ENCODE measurements around the gene AFP. TPM values are rescaled to one million over a fixed set of nuclear protein-coding genes. Genes with fewer than 3 reads are reported as not detected.

AFP gene
- total and polyA plus RNA-seq, 2 of the 8 experiments (the other 6 are each of a cell fraction or from before 2014, with no cell fraction given): 6.1 to 10.4 TPM

DNA sequence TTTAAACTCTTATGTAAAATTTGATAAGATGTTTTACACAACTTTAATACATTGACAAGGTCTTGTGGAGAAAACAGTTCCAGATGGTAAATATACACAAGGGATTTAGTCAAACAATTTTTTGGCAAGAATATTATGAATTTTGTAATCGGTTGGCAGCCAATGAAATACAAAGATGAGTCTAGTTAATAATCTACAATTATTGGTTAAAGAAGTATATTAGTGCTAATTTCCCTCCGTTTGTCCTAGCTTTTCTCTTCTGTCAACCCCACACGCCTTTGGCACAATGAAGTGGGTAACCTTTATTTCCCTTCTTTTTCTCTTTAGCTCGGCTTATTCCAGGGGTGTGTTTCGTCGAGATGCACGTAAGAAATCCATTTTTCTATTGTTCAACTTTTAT is 32.0 kb upstream of the AFP start, which contains the start of gene ALB:
Gene ALB (plus strand): TSS at position 246 of the 400 bp plus-strand sequence. CDS start 41 bp downstream, at position 287.
- Histone ChIP-seq H3K9ac (replicated peaks in 1 of 4; ENCODE audit: extremely low read depth in 1 of 4, low read depth in 3 of 4, low read length in 3 of 4) (no peak within 1 kb of the TSS), H3K56ac (replicated peaks; ENCODE audit: insufficient read length, low read depth, low read length) (no peak within 1 kb of the TSS), H4K91ac (replicated peaks; ENCODE audit: insufficient read length, low read length) (no peak within 1 kb of the TSS), H3K79me2 (ENCODE audit: control insufficient read depth in 1 of 2, insufficient read depth in 2 of 2, low read length in 2 of 2) (no peaks in the 10 kb centered on the region), H4K8ac (ENCODE audit: extremely low read depth, insufficient read depth, low read length) (no peak within 1 kb of the TSS), H3K23ac (ENCODE audit: insufficient read length) (no peak within 1 kb of the TSS), H3K4me3 (ENCODE audit: extremely low read depth in 1 of 4, insufficient read depth in 2 of 4, low read depth in 3 of 4, low read length in 4 of 4) (no peak within 1 kb of the TSS), H2AK5ac (ENCODE audit: low read depth, low read length) (no peak within 1 kb of the TSS), H3K4ac (replicated peaks; ENCODE audit: insufficient read length, low read depth, low read length) (no peak within 1 kb of the TSS), H3K36me3 (ENCODE audit: control insufficient read depth in 2 of 4, insufficient read depth in 4 of 4, low read length in 3 of 4) (no peaks in the 10 kb centered on the region), H4K5ac (ENCODE audit: insufficient read length, low read depth, low read length) (no peak within 1 kb of the TSS), H3K27me3 (replicated peaks in 1 of 4; ENCODE audit: control insufficient read depth in 3 of 4, extremely low read depth in 1 of 4, insufficient read depth in 3 of 4, low read length in 3 of 4) (no peaks in the 10 kb centered on the region), H2BK12ac (ENCODE audit: low read depth, low read length) (no peak within 1 kb of the TSS), H3K27ac (ENCODE audit: low read depth, low read length) (no peak within 1 kb of the TSS), H3K79me1 (ENCODE audit: low read depth, low read length) (no peaks in the 10 kb centered on the region), H3K18ac (ENCODE audit: extremely low read depth, low read length) (no peak within 1 kb of the TSS), H3K23me2 (ENCODE audit: low read depth, low read length) (no peaks in the 10 kb centered on the region), H3K9me3 (ENCODE audit: insufficient read depth in 2 of 2, low read depth in 1 of 2, low read length in 1 of 2) (no peaks in the 10 kb centered on the region), H2BK15ac (ENCODE audit: low read length) (no peak within 1 kb of the TSS), H3K14ac (ENCODE audit: insufficient read length) (no peak within 1 kb of the TSS), H3K4me1 (replicated peaks in 1 of 4; ENCODE audit: control insufficient read depth in 3 of 4, insufficient read depth in 4 of 4, low read length in 3 of 4) (peaks cover 0 to 4% (median 1%) of the 10 kb centered on the region in 4 experiments; a peak in 2 of 7 replicates), H2BK5ac (ENCODE audit: low read depth, low read length) (no peak within 1 kb of the TSS), H2BK120ac (replicated peaks; ENCODE audit: low read depth, low read length) (no peak within 1 kb of the TSS), H2AFZ (ENCODE audit: low read length) (no peak within 1 kb of the TSS), H2BK20ac (ENCODE audit: low read length) (no peak within 1 kb of the TSS), H3K4me2 (ENCODE audit: insufficient read depth in 1 of 2, low read depth in 2 of 2, low read length in 2 of 2) (no peak within 1 kb of the TSS), H4K20me1 (replicated peaks in 1 of 2; ENCODE audit: control insufficient read depth in 1 of 2, insufficient read depth in 2 of 2, low read length in 2 of 2) (no peaks in the 10 kb centered on the region)
- ChIA-PET POLR2A (ENCODE audit: partially characterized antibody) (no interaction called here), CTCF (ENCODE audit: partially characterized antibody) (interaction anchor here (1.1 kb wide), 1 partner anchor 26 kb away, joined by 3 read pairs; no protein-coding TSS in a partner anchor)
- FAIRE-seq: no peak
- no peak for TF ChIP-seq ATF3 (IDR thresholded peaks at IDR 0.05; ENCODE audit: insufficient read depth, low read depth, low read length)
- no peak for TF ChIP-seq SP4 (IDR thresholded peaks at IDR 0.05; ENCODE audit: low read length)
- TF ChIP-seq NRF1 (IDR thresholded peaks at IDR 0.05; ENCODE audit: low read depth, low read length): no peak
- no peak for TF ChIP-seq CTBP2 (IDR thresholded peaks at IDR 0.05; ENCODE audit: borderline replicate concordance, insufficient read depth, insufficient read length, low read length)
- no peak for TF ChIP-seq TAF7 (optimal IDR thresholded peaks at IDR 0.05; ENCODE audit: borderline replicate concordance, low read depth, low read length)
- 93% methylated on average over 7 of the region's 7 CpGs; no CpG with 5 or more reads in 1 of the 2 experiments for whole genome bisulfite sequencing, 2 experiments (ENCODE audit: extremely low coverage in 1 of 2, insufficient coverage in 1 of 2, insufficient read length in 1 of 2, insufficient replicate concordance in 2 of 2, low coverage in 1 of 2, low lambda C conversion rate in 2 of 2, missing lambda C conversion rate in 1 of 2)
- no peak for DNase-seq (ENCODE audit: low read depth in 1 of 2, low spot score in 2 of 2)
